OCI-LY3 (cell line): Measurements from ENCODE around the gene CCKAR.

Experiments
- CTCF ChIP-seq: fragments of 200-600, 300-600 bp; sonication (generic); IDR thresholded peaks from 2 replicates; pipeline ENCODE4 v1.5.1; 2014; ENCODE audit warnings: antibody characterized with exemption, low read length, low read depth
- EZH2phosphoT487 ChIP-seq: fragments of 200-600 bp; shearing (Covaris generic); IDR thresholded peaks from 2 replicates; pipeline ENCODE4 v1.6.1; 2018; ENCODE audit warnings: antibody characterized with exemption, mixed run types, low read depth

GRCh38 chr4:26475716-26476115 is 14.6 kb downstream of the CCKAR start:
- TF ChIP-seq CTCF, result no peak
- no peak for TF ChIP-seq EZH2phosphoT487
